Mesodermal cell (in vitro differentiated cells): ENCODE results near the gene TNMD. TPM values are rescaled to one million over a fixed set of nuclear protein-coding genes. Genes with fewer than 3 reads are reported as not detected.
"Not testable (repeated sequence)": the region's sequence is repeated elsewhere in the genome, so short reads cannot be mapped to it uniquely, and the experiment has no call there.

ENCODE experiments used
- H3K27ac ChIP-seq: 2 replicates; pipeline ENCODE4 v1.7.0; 2013; ENCODE audit warnings: mild to moderate bottlenecking, low read depth, low read length, moderate library complexity; ENCODE audit not compliant: severe bottlenecking
- H3K36me3 ChIP-seq: 2 replicates; pipeline ENCODE4 v1.7.1; 2013; ENCODE audit warnings: mild to moderate bottlenecking, low read length, moderate library complexity; ENCODE audit not compliant: control insufficient read depth, insufficient read depth
- H3K4me1 ChIP-seq: one replicate; pipeline ENCODE4 v1.7.1; 2013; ENCODE audit warnings: mild to moderate bottlenecking, low read length; ENCODE audit not compliant: insufficient read depth, control insufficient read depth, poor library complexity, severe bottlenecking
- H3K4me3 ChIP-seq: 2 replicates; pipeline ENCODE4 v1.7.0; 2013; ENCODE audit warnings: low read length, control low read depth, mild to moderate bottlenecking; ENCODE audit not compliant: insufficient read depth, poor library complexity, severe bottlenecking; ENCODE audit errors: extremely low read depth
- H3K9me3 ChIP-seq: 2 replicates; pipeline ENCODE4 v1.7.1; 2013; ENCODE audit warnings: mild to moderate bottlenecking, low read length, moderate library complexity; ENCODE audit not compliant: control insufficient read depth
- WGBS, 2 experiments: methylation state at CpG; one replicate each; pipeline ENCODE4 v1.1.5; 2013; ENCODE audit warnings: missing lambda C conversion rate in 2 of 2; ENCODE audit not compliant: insufficient coverage in 2 of 2; 5-methylcytosine and 5-hydroxymethylcytosine counted together
- polyA plus RNA-seq, 2 experiments: library from polyadenylated mRNA; stranded (reverse); fragments of 50-300 nt; gene quantifications; one replicate each; pipeline ENCODE4 v1.2.3, GENCODE V29; 2013

Gene TNMD
- polyA plus RNA-seq (2013, experiment 1 of 2): not detected
- polyA plus RNA-seq (2013, experiment 2 of 2): not detected

DNA sequence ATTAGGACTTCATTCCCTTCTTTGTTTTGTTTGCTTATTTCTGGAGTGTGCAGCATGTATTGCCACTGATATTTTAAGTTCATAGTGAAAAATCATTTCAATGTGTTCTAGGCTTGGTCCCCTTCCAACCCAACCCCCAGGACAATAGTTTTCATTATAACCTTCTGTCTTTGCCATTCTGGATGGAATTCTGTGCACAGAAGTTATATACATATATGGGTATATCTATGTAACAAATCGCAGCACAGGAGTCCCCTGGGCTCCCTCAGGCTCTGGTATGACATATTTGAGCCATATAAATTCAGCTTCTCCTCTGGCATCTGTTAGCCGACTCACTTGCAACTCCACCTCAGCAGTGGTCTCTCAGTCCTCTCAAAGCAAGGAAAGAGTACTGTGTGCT is at the start of gene TNMD:
TSS of gene TNMD (plus strand) at position 326 of the 400 bp plus-strand sequence. CDS start 83 bp downstream, outside the sequence.
- WGBS, 2 experiments: no CpG with 5 or more reads among the region's 2 CpGs
- no peak within 1 kb of the TSS for H3K4me3 ChIP-seq
- H3K27ac ChIP-seq: no peak within 1 kb of the TSS
- no peaks in the 10 kb centered on the region for H3K4me1 ChIP-seq
- H3K9me3 ChIP-seq: no peaks in the 10 kb centered on the region
- H3K36me3 ChIP-seq: no peaks in the 10 kb centered on the region

DNA sequence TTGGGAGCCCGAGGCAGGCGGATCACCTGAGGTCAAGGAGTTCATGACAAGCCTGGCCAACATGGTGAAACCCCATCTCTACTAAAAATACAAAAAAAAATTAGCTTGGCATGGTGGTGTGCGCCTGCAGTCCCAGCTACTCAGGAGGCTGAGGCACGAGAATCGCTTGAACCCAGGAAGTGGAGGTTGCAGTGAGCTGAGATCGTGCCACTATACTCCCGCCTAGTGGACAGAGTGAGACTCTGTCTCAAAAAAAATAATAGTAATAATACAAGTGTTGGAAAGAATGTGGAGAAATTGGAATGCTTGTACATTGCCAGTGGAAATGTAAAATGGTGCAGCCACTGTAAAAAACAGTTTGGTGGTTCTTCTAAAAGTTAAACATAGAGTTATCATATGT is 19.2 kb upstream of the TNMD start:
- WGBS, 2 experiments: no CpG with 5 or more reads among the region's 7 CpGs
- H3K4me3 ChIP-seq, H3K9me3 ChIP-seq, H3K36me3 ChIP-seq, H3K27ac ChIP-seq, H3K4me1 ChIP-seq: not testable (repeated sequence)

GRCh38 chrX:100586747-100587146 is 2.0 kb downstream of the TNMD start:
- no peaks in the 10 kb centered on the region for H3K36me3 ChIP-seq
- no peaks in the 10 kb centered on the region for H3K4me1 ChIP-seq
- no peak overlapping the region for H3K4me3 ChIP-seq
- H3K27ac ChIP-seq: no peak overlapping the region
- no CpG with 5 or more reads among the region's 2 CpGs for WGBS, 2 experiments
- H3K9me3 ChIP-seq: no peaks in the 10 kb centered on the region

DNA sequence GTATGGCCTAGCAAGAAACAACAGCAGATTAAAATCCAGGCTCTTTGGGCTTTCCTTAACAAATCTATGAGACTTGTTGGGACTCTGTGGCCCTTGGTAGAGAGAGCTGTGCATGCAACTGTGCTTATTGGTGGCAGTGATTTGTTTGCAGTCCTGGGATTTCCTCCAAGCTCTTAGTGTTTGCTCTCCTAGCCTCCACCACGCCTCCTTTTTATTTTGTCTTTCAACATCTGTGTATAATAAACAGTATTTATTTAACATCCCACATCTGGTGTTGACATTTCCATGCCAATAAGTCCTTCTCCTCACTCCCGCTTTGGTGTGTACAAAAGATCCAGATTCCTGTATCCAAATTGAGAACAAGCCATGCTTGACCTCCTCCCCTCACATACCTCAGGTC is 3.1 kb downstream of the TNMD start:
- H3K36me3 ChIP-seq: no peaks in the 10 kb centered on the region
- 83% methylated on average over 1 of the region's 2 CpGs; no CpG with 5 or more reads in 1 of the 2 experiments for WGBS, 2 experiments
- no peaks in the 10 kb centered on the region for H3K4me1 ChIP-seq
- no peak overlapping the region for H3K27ac ChIP-seq
- H3K4me3 ChIP-seq: no peak overlapping the region
- H3K9me3 ChIP-seq: no peaks in the 10 kb centered on the region

DNA sequence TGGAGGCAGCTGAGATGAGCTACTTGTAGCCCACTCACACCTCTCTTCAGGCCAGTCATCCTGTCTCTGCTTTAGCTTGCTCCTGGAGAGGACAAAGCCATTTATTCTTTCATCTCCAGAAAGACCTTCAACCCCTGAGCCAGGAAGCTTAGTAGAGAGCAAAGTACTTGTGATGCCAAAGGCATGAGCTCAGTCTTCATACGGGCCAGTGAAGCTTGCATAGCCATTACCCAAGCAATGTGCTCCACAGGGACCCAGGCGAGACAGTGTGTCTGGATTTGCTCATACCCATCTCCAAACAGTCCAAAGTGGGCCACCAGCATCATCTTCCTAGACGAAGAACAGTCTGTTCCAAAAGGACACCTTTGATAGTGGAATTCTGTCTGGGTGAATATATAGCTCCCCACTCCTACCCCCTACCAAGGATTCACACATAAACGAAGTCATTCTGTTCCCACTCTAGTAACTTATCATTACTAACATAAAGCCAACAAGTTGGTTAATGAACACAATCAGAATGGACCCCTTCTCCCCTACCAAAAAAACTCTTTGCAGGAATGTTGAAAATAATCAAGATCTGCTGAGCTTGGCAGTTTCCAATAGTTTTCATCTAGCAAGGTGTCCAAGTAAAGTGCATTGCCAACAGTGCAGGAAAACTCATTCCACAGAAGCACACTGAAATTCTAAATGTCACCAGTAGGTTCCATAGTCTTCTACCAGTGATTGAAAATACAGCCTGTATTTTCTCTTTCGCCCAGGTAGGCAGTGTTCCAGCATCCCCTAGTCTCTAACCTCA is 6.7 kb downstream of the TNMD start:
- no peak overlapping the region for H3K4me3 ChIP-seq
- H3K9me3 ChIP-seq: no peaks in the 10 kb centered on the region
- no peaks in the 10 kb centered on the region for H3K4me1 ChIP-seq
- H3K36me3 ChIP-seq: no peaks in the 10 kb centered on the region
- 75% methylated on average over 2 of the region's 5 CpGs; no CpG with 5 or more reads in 1 of the 2 experiments for WGBS, 2 experiments
- no peak overlapping the region for H3K27ac ChIP-seq

GRCh38 chrX:100593126-100593525 is 8.4 kb downstream of the TNMD start:
- Histone ChIP-seq H3K27ac (no peak overlapping the region), H3K36me3 (no peaks in the 10 kb centered on the region), H3K9me3 (no peaks in the 10 kb centered on the region), H3K4me3 (no peak overlapping the region), H3K4me1 (no peaks in the 10 kb centered on the region)
- 0 to 20% methylated on average over 1 of the region's 2 CpGs for WGBS, 2 experiments

DNA sequence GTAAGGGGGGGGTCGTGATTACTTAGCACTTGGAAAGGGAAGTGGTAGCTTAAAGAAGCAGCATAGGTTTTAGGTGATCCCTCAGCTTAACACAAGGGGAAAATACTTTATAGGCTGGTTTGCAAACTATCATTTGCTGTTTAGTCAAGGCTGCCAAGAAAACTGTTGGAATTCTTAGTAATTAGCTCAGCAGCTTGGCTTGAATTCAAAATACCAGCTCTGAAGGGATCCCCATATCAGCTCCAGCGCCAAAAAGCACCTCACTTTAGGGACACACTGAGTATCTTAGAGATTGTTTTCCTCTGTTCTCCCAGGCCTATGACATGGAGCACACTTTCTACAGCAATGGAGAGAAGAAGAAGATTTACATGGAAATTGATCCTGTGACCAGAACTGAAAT is 8.8 kb downstream of the TNMD start:
- no peaks in the 10 kb centered on the region for H3K36me3 ChIP-seq
- no peak overlapping the region for H3K27ac ChIP-seq
- H3K9me3 ChIP-seq: no peaks in the 10 kb centered on the region
- WGBS, 2 experiments: no CpG with 5 or more reads among the region's 2 CpGs
- H3K4me3 ChIP-seq: no peak overlapping the region
- H3K4me1 ChIP-seq: no peaks in the 10 kb centered on the region

- no peaks in the 10 kb centered on the region for H3K4me1 ChIP-seq
- H3K4me3 ChIP-seq: no peak overlapping the region
- H3K9me3 ChIP-seq: no peaks in the 10 kb centered on the region
- no peaks in the 10 kb centered on the region for H3K36me3 ChIP-seq
- WGBS, 2 experiments: no CpG with 5 or more reads among the region's 2 CpGs
- H3K27ac ChIP-seq: no peak overlapping the region
These were observed 11.9 kb downstream of the TNMD start for GRCh38 chrX:100596601-100597000.

DNA sequence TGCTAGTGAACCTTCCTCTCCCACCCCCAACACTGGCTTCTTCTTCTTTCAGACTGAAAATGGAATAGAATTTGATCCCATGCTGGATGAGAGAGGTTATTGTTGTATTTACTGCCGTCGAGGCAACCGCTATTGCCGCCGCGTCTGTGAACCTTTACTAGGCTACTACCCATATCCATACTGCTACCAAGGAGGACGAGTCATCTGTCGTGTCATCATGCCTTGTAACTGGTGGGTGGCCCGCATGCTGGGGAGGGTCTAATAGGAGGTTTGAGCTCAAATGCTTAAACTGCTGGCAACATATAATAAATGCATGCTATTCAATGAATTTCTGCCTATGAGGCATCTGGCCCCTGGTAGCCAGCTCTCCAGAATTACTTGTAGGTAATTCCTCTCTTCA is 14.7 kb downstream of the TNMD start:
- Histone ChIP-seq H3K4me3 (no peak overlapping the region), H3K4me1 (no peaks in the 10 kb centered on the region), H3K27ac (no peak overlapping the region), H3K9me3 (no peaks in the 10 kb centered on the region), H3K36me3 (no peaks in the 10 kb centered on the region)
- no CpG with 5 or more reads among the region's 9 CpGs for WGBS, 2 experiments

DNA sequence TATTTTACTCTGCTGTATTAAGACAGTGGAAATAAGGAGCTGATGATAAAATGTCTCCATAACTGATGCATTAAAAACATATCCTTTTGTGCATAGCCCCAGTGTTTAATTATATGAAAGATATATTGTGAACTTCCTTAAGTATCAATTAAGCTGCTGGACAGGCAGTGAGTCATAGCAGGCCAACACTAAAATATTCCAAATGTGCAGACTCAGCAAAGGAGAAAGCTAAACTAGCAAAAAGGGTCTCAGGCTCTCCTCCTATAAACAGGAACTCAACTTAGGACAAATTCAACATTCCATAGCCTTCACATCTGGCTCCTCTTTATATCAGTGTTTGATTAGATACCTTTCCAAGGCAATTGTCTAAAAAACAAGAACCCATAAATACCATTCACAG is 15.6 kb downstream of the TNMD start:
- H3K4me1 ChIP-seq: no peaks in the 10 kb centered on the region
- no peak overlapping the region for H3K4me3 ChIP-seq
- H3K36me3 ChIP-seq: no peaks in the 10 kb centered on the region
- H3K27ac ChIP-seq: no peak overlapping the region
- H3K9me3 ChIP-seq: no peaks in the 10 kb centered on the region

- H3K4me3 ChIP-seq: no peak overlapping the region
- H3K9me3 ChIP-seq: no peaks in the 10 kb centered on the region
- no peaks in the 10 kb centered on the region for H3K4me1 ChIP-seq
- no peaks in the 10 kb centered on the region for H3K36me3 ChIP-seq
- H3K27ac ChIP-seq: no peak overlapping the region
- WGBS, 2 experiments: no CpG with 5 or more reads among the region's 1 CpG
These were observed 16.0 kb downstream of the TNMD start for GRCh38 chrX:100600758-100601157.
